Measurements from ENCODE around the gene SYDE2.

DNA sequence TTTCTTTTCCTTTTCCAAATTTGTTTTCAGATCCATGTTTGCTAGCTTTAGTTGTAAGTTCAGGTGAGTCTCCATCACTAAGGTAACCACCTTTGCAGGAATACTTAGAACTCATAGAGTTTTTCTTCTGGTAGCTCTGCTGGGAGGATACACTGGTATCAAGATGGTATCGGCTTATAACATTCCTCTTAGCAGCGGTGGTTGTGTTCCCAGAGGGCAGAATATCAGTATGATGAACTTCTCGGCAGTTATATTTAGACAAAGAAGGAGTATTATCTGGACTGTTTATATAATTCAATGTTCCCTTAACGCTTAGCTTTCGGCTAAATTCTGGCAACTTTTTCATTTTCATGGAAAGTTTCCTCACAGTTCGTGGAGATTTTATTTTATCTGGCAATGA is 18.1 kb downstream of the SYDE2 start:
- no peak for TF ChIP-seq EZH2phosphoT487 (IDR thresholded peaks at IDR 0.05; ENCODE audit: borderline replicate concordance, low read length)
- TF ChIP-seq, protein P1, sequence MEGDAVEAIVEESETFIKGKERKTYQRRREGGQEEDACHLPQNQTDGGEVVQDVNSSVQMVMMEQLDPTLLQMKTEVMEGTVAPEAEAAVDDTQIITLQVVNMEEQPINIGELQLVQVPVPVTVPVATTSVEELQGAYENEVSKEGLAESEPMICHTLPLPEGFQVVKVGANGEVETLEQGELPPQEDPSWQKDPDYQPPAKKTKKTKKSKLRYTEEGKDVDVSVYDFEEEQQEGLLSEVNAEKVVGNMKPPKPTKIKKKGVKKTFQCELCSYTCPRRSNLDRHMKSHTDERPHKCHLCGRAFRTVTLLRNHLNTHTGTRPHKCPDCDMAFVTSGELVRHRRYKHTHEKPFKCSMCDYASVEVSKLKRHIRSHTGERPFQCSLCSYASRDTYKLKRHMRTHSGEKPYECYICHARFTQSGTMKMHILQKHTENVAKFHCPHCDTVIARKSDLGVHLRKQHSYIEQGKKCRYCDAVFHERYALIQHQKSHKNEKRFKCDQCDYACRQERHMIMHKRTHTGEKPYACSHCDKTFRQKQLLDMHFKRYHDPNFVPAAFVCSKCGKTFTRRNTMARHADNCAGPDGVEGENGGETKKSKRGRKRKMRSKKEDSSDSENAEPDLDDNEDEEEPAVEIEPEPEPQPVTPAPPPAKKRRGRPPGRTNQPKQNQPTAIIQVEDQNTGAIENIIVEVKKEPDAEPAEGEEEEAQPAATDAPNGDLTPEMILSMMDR (IDR thresholded peaks at IDR 0.05; ENCODE audit: low read depth, low read length, poor library complexity, severe bottlenecking), result no peak

All from DOHH2 (cell line).